ENCODE results near the gene PPM1K.

Gene PPM1K

DNA sequence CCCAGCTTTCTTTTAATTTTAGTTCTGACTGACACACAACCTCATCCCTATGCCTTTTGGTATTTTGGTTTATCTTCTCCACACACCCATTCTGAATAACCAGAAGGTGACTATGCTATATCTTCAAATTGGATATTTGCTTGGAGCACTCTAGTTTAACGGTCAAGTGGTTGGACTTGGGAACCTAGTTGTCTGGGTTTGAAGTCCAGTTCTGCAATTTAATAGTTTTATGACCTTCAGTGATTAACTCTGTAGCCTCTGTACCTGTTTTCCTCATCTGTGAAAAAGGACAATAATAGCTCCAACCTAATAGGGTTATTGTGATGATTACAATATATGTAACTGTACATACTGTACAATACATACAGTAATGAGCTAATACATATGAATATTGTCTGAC, 20.0 kb downstream of the PPM1K start:
- no peak overlapping the region for H3K4me3 Mint-ChIP-seq
- no peak overlapping the region for H3K27ac Mint-ChIP-seq (ENCODE audit: low read depth)
- H3K9me3 Mint-ChIP-seq: no peaks in the 10 kb centered on the region
- no peaks in the 10 kb centered on the region for H3K4me1 Mint-ChIP-seq
- peaks cover 42% of the 10 kb centered on the region for H3K36me3 Mint-ChIP-seq (ENCODE audit: insufficient read depth)
- H3K27me3 Mint-ChIP-seq: no peaks in the 10 kb centered on the region
- DNase-seq (ENCODE audit: low spot score in 2 of 2) (no peak), ATAC-seq (replicated peaks; ENCODE audit: extremely low read depth, poor library complexity, severe bottlenecking) (no peak)

GRCh38 chr4:88257726-88258125, 26.6 kb downstream of the PPM1K start:
- no peak overlapping the region for H3K27ac Mint-ChIP-seq (ENCODE audit: low read depth)
- no peak for DNase-seq (ENCODE audit: low spot score in 2 of 2)
- H3K9me3 Mint-ChIP-seq: no peaks in the 10 kb centered on the region
- H3K4me1 Mint-ChIP-seq: no peaks in the 10 kb centered on the region
- no peak overlapping the region for H3K4me3 Mint-ChIP-seq
- ATAC-seq (replicated peaks; ENCODE audit: extremely low read depth, poor library complexity, severe bottlenecking): no peak
- no peaks in the 10 kb centered on the region for H3K27me3 Mint-ChIP-seq
- peaks cover 23% of the 10 kb centered on the region for H3K36me3 Mint-ChIP-seq (ENCODE audit: insufficient read depth)

- no peak for ATAC-seq (replicated peaks; ENCODE audit: extremely low read depth, poor library complexity, severe bottlenecking)
- Mint-ChIP-seq H3K27ac (ENCODE audit: low read depth) (no peak overlapping the region), H3K9me3 (no peaks in the 10 kb centered on the region), H3K4me1 (no peaks in the 10 kb centered on the region), H3K27me3 (no peaks in the 10 kb centered on the region), H3K36me3 (ENCODE audit: insufficient read depth) (peaks cover 4% of the 10 kb centered on the region), H3K4me3 (no peak overlapping the region)
- no peak for DNase-seq (ENCODE audit: low spot score in 2 of 2)
Measured at GRCh38 chr4:88255111-88255510, 29.2 kb downstream of the PPM1K start.

DNA sequence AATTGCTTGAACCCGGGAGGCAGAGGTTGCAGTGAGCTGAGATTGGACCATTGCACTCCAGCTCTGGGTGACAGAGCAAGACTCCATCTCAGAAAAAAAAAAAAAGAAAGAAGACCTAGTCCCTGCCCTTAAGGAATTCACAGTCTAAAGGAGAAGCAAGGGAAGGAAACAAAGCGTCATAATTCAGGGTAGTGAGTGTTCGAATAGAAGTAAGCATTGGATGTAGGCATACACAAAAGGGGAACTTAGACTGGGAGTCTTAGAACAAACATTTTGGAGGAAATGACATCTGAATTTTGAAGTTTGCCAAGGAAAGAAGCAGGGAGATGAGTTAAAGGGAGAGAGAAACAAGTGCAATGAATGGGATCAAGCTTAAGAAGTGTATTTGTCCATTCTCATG, 32.4 kb downstream of the PPM1K start:
- ATAC-seq (replicated peaks; ENCODE audit: extremely low read depth, poor library complexity, severe bottlenecking): no peak
- Mint-ChIP-seq H3K4me1 (no peaks in the 10 kb centered on the region), H3K9me3 (no peaks in the 10 kb centered on the region), H3K4me3 (no peak overlapping the region), H3K36me3 (ENCODE audit: insufficient read depth) (no peaks in the 10 kb centered on the region), H3K27ac (ENCODE audit: low read depth) (no peak overlapping the region), H3K27me3 (no peaks in the 10 kb centered on the region)
- no peak for DNase-seq (ENCODE audit: low spot score in 2 of 2)

- DNase-seq (ENCODE audit: low spot score in 2 of 2) (no peak), ATAC-seq (replicated peaks; ENCODE audit: extremely low read depth, poor library complexity, severe bottlenecking) (no peak)
- Mint-ChIP-seq H3K9me3 (no peaks in the 10 kb centered on the region), H3K36me3 (ENCODE audit: insufficient read depth) (no peaks in the 10 kb centered on the region), H3K4me1 (peaks cover 14% of the 10 kb centered on the region), H3K4me3 (no peak overlapping the region), H3K27ac (ENCODE audit: low read depth) (peak overlapping the region; percentile 45), H3K27me3 (no peaks in the 10 kb centered on the region)
Measured at GRCh38 chr4:88247148-88247547, 37.2 kb downstream of the PPM1K start.

DNA sequence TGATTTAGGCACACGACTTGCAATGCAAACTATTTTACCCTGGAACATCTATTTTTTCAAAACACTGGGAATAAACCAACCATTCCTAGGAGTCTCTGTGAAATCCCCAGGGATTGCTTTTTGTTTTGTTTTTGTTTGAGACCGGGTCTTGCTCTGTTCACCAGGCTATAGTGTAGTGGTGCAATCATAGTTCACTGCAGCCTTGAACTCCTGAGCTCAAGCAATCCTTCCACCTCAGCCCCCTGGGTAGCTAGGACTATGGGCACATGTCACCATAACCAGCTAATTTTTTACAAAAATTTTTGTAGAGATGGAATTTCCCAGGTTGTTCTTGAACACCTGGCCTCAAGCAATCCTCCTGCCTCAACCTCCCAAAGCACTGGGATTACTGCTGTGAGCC, 37.8 kb downstream of the PPM1K start:
- H3K4me1 Mint-ChIP-seq: peaks cover 14% of the 10 kb centered on the region
- no peak overlapping the region for H3K4me3 Mint-ChIP-seq
- ATAC-seq (replicated peaks; ENCODE audit: extremely low read depth, poor library complexity, severe bottlenecking) (no peak), DNase-seq (ENCODE audit: low spot score in 2 of 2) (no peak)
- H3K36me3 Mint-ChIP-seq (ENCODE audit: insufficient read depth): no peaks in the 10 kb centered on the region
- H3K9me3 Mint-ChIP-seq: no peaks in the 10 kb centered on the region
- no peaks in the 10 kb centered on the region for H3K27me3 Mint-ChIP-seq
- H3K27ac Mint-ChIP-seq (ENCODE audit: low read depth): peak overlapping the region; percentile 45

- Mint-ChIP-seq H3K4me1 (peaks cover 14% of the 10 kb centered on the region), H3K27ac (ENCODE audit: low read depth) (no peak overlapping the region), H3K27me3 (no peaks in the 10 kb centered on the region), H3K4me3 (peak overlapping the region; percentile 52), H3K9me3 (no peaks in the 10 kb centered on the region), H3K36me3 (ENCODE audit: insufficient read depth) (no peaks in the 10 kb centered on the region)
- ATAC-seq (replicated peaks; ENCODE audit: extremely low read depth, poor library complexity, severe bottlenecking) (peak; percentile 66), DNase-seq (ENCODE audit: low spot score in 2 of 2) (no peak)
Measured at GRCh38 chr4:88244816-88245579, 39.4 kb downstream of the PPM1K start.

GRCh38 chr4:88244056-88244455, 40.3 kb downstream of the PPM1K start:
- ATAC-seq (replicated peaks; ENCODE audit: extremely low read depth, poor library complexity, severe bottlenecking): no peak
- no peaks in the 10 kb centered on the region for H3K9me3 Mint-ChIP-seq
- no peak for DNase-seq (ENCODE audit: low spot score in 2 of 2)
- H3K36me3 Mint-ChIP-seq (ENCODE audit: insufficient read depth): no peaks in the 10 kb centered on the region
- H3K27me3 Mint-ChIP-seq: peaks cover 5% of the 10 kb centered on the region
- H3K4me3 Mint-ChIP-seq: no peak overlapping the region
- no peak overlapping the region for H3K27ac Mint-ChIP-seq (ENCODE audit: low read depth)
- H3K4me1 Mint-ChIP-seq: peaks cover 14% of the 10 kb centered on the region

DNA sequence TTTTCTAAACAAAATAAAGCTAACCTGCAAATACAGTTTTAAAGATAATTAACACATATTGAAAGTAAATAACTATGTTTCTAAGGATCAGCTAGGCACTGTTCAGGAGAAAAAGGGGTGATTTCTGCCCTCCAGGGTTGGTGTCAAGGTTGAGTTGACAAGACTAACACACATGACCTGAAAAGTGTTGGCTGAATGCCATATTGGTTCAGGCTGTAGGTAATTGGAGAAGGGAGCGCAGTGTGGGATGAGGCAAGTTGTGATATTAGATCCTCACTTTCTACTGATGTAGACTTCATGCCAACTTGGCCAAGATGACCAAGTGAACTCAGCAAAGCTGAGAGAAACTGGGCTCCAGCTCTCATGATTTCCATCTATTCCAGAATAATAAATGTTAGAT, 42.2 kb downstream of the PPM1K start:
- ATAC-seq (replicated peaks; ENCODE audit: extremely low read depth, poor library complexity, severe bottlenecking) (no peak), DNase-seq (ENCODE audit: low spot score in 2 of 2) (no peak)
- H3K4me1 Mint-ChIP-seq: peaks cover 14% of the 10 kb centered on the region
- H3K27ac Mint-ChIP-seq (ENCODE audit: low read depth): no peak overlapping the region
- no peaks in the 10 kb centered on the region for H3K36me3 Mint-ChIP-seq (ENCODE audit: insufficient read depth)
- H3K27me3 Mint-ChIP-seq: peaks cover 11% of the 10 kb centered on the region
- H3K9me3 Mint-ChIP-seq: no peaks in the 10 kb centered on the region
- H3K4me3 Mint-ChIP-seq: no peak overlapping the region

GRCh38 chr4:88240297-88240714, 44.1 kb downstream of the PPM1K start:
- Mint-ChIP-seq H3K27ac (ENCODE audit: low read depth) (no peak overlapping the region), H3K4me3 (no peak overlapping the region), H3K4me1 (peaks cover 7% of the 10 kb centered on the region), H3K36me3 (ENCODE audit: insufficient read depth) (no peaks in the 10 kb centered on the region), H3K9me3 (no peaks in the 10 kb centered on the region), H3K27me3 (peaks cover 11% of the 10 kb centered on the region)
- DNase-seq (ENCODE audit: low spot score in 2 of 2) (no peak), ATAC-seq (replicated peaks; ENCODE audit: extremely low read depth, poor library complexity, severe bottlenecking) (no peak)

DNA sequence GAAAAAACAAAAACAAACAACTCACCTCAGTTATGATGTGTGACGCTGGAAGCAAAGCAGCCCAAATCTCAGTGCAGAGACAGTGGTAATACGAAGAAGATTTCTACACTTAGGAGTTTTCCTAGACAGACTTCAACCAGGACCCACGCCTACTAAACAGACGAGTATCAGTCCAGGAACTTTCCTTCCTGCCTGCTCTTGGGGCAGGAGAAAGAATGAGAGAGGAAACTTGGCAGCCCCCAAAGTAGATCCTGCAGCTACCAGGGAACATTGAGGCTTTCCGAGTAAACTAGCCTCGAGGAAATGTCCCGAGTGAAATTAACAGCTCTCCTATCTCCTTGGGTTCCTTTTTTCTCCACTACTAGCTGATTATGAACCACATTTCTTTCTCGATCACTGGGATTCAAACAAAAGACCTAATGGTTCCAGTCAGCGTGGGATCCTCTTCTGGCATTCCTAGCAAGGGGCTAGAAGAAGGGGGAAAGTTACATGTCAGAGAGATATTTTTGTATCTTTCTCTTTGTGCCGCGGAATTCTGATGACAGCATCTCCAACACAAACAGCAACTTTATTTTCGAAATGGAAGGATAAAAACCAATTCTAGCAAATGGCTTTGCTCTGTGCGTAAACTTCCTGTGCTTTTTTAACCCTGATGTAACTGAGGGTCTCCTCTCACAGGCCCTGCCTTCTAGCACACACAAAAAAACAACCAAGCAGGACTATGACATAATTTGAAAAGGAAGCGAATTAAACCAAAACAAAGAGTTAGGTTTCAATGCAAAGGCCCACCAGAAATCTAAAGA, 53.2 kb downstream of the PPM1K start:
- H3K4me3 Mint-ChIP-seq: peak overlapping the region; percentile 7
- no peak for DNase-seq (ENCODE audit: low spot score in 2 of 2)
- H3K27me3 Mint-ChIP-seq: no peaks in the 10 kb centered on the region
- ATAC-seq (replicated peaks; ENCODE audit: extremely low read depth, poor library complexity, severe bottlenecking): no peak
- H3K27ac Mint-ChIP-seq (ENCODE audit: low read depth): peak overlapping the region; percentile 79
- peaks cover 5% of the 10 kb centered on the region for H3K36me3 Mint-ChIP-seq (ENCODE audit: insufficient read depth)
- H3K4me1 Mint-ChIP-seq: peaks cover 8% of the 10 kb centered on the region
- H3K9me3 Mint-ChIP-seq: peaks cover 6% of the 10 kb centered on the region

DNA sequence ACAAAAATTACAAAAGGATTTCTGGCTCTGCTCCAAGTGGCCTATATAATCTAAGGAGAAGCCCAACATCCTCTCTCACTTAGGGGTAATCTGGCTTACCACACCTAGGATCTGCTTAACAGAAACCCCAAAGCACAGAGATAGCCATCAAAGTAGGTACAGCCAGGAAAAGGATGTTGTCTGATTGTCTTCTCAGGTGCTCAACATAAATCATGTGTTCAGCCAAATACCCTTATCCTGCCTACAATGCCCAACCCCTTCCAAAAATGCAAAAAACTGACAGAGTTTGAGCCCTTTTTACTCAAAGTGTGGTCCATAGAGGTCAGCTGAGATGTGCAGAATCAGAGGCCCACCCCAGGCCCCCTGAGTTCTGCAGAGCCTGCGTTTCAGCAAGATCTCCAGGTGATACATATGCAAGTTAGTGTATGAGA, 53.9 kb downstream of the PPM1K start:
- H3K27me3 Mint-ChIP-seq: no peaks in the 10 kb centered on the region
- peaks cover 5% of the 10 kb centered on the region for H3K36me3 Mint-ChIP-seq (ENCODE audit: insufficient read depth)
- ATAC-seq (replicated peaks; ENCODE audit: extremely low read depth, poor library complexity, severe bottlenecking) (no peak), DNase-seq (ENCODE audit: low spot score in 2 of 2) (no peak)
- H3K9me3 Mint-ChIP-seq: peaks cover 6% of the 10 kb centered on the region
- H3K4me3 Mint-ChIP-seq: no peak overlapping the region
- H3K4me1 Mint-ChIP-seq: peaks cover 8% of the 10 kb centered on the region
- no peak overlapping the region for H3K27ac Mint-ChIP-seq (ENCODE audit: low read depth)

DNA sequence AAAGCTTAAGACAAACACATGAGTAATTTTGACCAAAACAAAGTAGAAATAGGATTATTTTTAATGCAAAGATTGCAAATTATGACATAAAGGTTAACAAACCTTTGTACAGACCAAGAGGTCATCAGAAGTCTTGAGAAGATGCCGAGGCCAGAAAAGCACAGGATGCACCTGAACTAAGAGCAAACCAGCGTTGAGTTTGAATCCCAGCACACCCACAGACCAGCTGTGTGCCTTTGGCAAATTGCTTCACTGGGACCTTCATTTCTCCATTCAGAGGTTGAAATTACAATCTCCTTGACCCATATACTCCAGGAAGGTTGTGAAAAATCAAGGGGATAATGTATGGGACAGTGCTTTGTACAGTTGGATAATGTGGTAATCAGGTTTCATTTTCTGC, 56.6 kb downstream of the PPM1K start:
- no peaks in the 10 kb centered on the region for H3K27me3 Mint-ChIP-seq
- no peak overlapping the region for H3K4me3 Mint-ChIP-seq
- H3K27ac Mint-ChIP-seq (ENCODE audit: low read depth): no peak overlapping the region
- no peak for ATAC-seq (replicated peaks; ENCODE audit: extremely low read depth, poor library complexity, severe bottlenecking)
- no peak for DNase-seq (ENCODE audit: low spot score in 2 of 2)
- peaks cover 8% of the 10 kb centered on the region for H3K4me1 Mint-ChIP-seq
- H3K36me3 Mint-ChIP-seq (ENCODE audit: insufficient read depth): peaks cover 5% of the 10 kb centered on the region
- H3K9me3 Mint-ChIP-seq: peaks cover 6% of the 10 kb centered on the region
